NCI-H1694 treated with DMSO at 0.1 percent for 48 hours (cell line): ENCODE measurements around the gene ACSL3.
A peak's percentile ranks its signal among the peaks of the same experiment; 100 is the strongest.
"Not testable (repeated sequence)": the region's sequence is repeated elsewhere in the genome, so short reads cannot be mapped to it uniquely, and the experiment has no call there.

Source experiments
- DNase-seq: peaks from one replicate; lab custom pipeline; 2025; lab: John Stamatoyannopoulos, UW

Gene ACSL3

GRCh38 chr2:222860740-222861410 lies at the start of gene ACSL3:
TSS of gene ACSL3 (plus strand) at chr2:222861036. CDS start at chr2:222908773, 47,737 bp downstream.
- DNase-seq = peak; percentile 84

GRCh38 chr2:222811828-222812227 lies 49.0 kb upstream of the ACSL3 start:
- DNase-seq = no peak

GRCh38 chr2:222813177-222813843 lies 47.5 kb upstream of the ACSL3 start:
- DNase-seq = no peak

- no peak for DNase-seq
Observed at GRCh38 chr2:222819722-222820333, 41.0 kb upstream of the ACSL3 start.

DNA sequence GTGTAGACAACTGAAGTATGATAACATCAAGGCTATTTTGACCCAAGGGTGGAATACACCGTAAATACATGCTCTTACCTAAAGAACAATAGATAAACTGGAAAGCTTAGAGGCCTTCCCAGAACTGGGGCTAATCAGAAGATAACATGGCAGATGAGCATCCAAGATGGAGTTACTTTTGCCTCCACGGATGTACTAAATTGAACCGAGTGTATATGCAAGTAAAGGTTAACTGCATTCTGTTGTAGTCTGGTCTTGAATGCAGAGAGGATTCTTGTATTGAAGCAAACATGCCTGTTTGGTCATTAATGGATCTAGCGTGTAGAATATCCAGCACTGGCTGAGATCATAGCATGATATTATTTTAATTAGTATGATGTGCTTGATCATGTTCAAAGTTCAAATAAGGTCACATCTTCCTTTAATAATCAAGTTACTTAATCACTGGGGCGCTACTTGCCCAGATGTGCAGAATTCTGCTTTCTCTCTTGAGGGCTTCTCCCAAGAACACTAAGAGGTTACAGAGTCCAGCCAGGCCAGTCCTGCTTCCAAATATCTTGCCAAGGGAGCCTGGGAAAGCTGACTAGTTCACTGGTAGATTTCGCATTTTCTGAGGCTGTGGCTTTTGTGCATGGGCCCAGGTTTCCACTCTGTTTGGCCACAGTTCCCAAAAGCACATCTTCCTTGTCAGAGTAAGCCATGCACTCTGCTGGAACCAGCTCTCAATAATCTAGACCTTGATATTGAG lies 37.5 kb upstream of the ACSL3 start:
- DNase-seq = no peak

- no peak for DNase-seq
Observed at GRCh38 chr2:222825031-222825430, 35.8 kb upstream of the ACSL3 start.

- no peak for DNase-seq
Observed at GRCh38 chr2:222827417-222827816, 33.4 kb upstream of the ACSL3 start.

GRCh38 chr2:222828572-222828971 lies 32.3 kb upstream of the ACSL3 start:
- no peak for DNase-seq

DNA sequence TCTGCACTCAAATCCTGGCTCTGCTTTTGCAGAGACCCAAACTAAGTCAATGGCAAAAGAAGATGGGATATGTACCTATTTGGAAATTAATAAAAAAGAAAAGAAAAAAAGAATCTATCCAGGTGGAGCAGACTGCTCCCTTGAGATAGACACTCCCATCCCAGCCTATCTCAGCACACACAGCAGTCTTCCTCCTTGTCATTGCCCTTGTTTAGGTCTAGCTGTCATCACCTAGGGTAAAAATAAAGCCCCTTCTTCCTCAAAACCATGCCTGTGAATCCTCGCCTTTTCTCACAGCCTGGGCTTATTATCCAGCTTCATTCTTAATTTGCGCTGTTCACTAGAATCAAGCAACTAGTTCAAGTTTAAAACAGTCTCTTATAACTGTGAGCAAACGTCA lies 30.7 kb upstream of the ACSL3 start:
- no peak for DNase-seq

GRCh38 chr2:222833410-222833809 lies 27.4 kb upstream of the ACSL3 start:
- DNase-seq = no peak

DNA sequence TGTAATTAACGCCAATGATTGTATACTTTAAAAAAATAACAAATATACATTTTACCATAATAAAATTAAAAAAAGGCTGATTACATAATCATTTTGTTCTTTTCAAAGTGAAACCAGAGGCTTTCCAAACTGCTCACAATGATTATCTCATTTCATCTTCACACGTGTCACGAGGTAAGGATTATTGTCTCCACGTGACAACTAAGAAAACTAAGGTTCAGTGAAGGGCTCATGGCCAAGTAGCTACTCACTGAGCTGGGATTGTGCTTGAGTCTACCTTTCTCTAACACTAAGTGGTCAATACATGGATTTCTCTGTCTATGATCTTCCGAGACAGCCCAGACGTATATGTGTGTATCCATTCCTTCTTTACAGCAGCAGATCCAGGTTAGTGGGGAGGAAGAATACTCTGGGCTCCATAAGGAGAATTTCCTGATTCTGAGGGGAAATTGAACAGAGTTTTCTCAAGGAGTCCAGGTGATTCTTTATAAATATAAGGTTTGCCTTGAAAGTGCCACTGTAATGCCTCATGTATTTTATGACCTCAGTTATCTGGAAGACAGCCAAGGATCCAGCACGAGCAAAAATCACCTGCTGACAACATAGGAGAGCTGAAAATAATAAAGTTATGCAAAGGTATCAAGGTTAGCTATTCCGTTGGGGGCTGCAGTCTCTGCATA lies 25.6 kb upstream of the ACSL3 start:
- DNase-seq = no peak

- no peak for DNase-seq
Observed at GRCh38 chr2:222835823-222836151, 25.0 kb upstream of the ACSL3 start.

- DNase-seq = no peak
Observed at GRCh38 chr2:222837643-222838056, 23.2 kb upstream of the ACSL3 start.

DNA sequence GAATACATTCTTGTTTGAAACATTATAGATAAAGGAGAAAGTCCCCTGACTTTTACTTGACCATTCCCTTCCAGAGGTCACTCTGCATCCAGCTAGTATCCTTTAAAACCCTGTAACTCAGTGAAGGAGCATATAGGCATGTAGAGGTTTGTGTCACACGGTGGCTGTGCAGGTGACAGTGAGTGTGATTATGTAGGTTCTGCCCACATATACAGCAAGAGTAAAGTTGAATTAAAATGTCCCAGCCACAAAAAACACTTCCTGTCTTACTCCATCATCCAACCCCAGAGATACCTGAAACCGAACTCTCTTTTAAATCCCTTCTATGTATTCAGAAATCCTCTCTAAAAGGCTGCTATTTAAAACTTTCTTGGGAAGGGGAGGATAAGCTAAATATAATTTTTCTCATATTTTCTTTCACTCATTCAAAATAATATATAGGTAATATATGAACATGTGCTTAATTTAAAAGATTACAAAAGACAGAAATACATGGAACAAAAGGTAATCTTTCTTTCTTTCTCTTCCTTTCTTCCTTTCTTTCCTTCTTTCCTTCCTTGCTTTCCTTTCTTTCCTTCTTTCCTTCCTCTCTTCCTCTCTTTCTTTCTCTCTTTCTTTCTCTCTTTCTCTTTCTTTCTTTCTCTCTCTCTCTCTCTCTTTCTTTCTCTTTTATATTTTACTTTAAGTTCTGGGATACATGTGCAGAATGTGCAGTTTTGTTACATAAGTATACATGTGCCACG lies 20.6 kb upstream of the ACSL3 start:
- DNase-seq = no peak

- no peak for DNase-seq
Observed at GRCh38 chr2:222842491-222843174, 18.2 kb upstream of the ACSL3 start.

DNA sequence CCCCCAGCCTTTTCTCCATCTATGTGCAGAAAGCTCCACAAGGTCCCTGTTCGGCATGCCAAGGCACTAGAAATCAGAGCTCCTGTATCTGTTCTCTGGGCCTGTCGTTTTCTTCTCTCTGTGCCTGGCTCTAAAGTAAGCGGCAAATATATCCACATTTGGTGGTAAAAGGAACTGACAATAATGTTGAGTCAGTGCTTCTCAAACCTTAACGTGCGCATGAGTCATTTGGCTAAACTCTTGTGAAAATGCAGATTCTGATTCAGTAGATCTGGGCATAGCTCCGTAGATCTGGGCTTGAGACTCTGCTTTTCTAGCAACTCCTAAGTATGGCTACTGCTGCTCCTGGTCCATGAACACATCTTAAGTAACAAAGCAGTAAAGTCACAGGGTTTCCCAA lies 16.5 kb upstream of the ACSL3 start:
- DNase-seq = no peak

- not testable (repeated sequence) for DNase-seq
Observed at GRCh38 chr2:222845314-222845713, 15.5 kb upstream of the ACSL3 start.

GRCh38 chr2:222846003-222846402 lies 14.8 kb upstream of the ACSL3 start:
- no peak for DNase-seq

DNA sequence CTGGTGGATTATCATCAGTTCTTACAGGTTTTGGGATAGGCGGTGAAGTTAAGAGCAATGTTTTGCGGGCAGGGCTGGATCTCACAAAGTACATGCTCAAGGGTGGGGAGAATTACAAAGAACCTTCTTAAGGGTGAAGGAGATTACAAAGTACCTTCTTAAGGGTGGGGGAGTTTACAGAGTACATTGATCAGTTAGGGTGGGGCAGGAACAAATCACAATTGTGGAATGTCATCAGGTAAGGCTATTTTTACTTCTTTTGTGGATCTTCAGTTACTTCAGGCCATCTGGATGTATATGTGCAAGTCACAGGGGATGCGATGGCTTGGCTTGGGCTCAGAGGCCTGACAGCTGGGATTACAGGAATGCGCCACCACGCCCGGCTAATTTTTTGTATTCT lies 12.8 kb upstream of the ACSL3 start:
- not testable (repeated sequence) for DNase-seq

- no peak for DNase-seq
Observed at GRCh38 chr2:222848862-222849261, 12.0 kb upstream of the ACSL3 start.
